Immature natural killer cell (primary cell): ENCODE results near the gene PDE6A. TPM values are rescaled to one million over a fixed set of nuclear protein-coding genes. Genes with fewer than 3 reads are reported as not detected.

Experiments
- DNase-seq, 3 donors: peaks; one replicate each; pipeline ENCODE4 v3.0.0; 2022; ENCODE audit warnings: mixed read lengths in 1 of 3
- H3K27ac Mint-ChIP-seq, 6 donors: one replicate each; pipeline ENCODE4 v1.8.0; 2020; ENCODE audit warnings: mixed read lengths in 6 of 6, mild to moderate bottlenecking in 5 of 6, inconsistent platforms in 4 of 6, moderate library complexity in 3 of 6
- H3K27me3 Mint-ChIP-seq, 3 donors: one replicate each; pipeline ENCODE4 v1.8.0; 2020 to 2021; ENCODE audit warnings: low read depth in 3 of 3, mild to moderate bottlenecking in 3 of 3, mixed read lengths in 3 of 3, moderate library complexity in 3 of 3, inconsistent platforms in 1 of 3
- H3K36me3 Mint-ChIP-seq, 3 donors: one replicate each; pipeline ENCODE4 v1.8.0; 2020; ENCODE audit warnings: mixed read lengths in 3 of 3, inconsistent platforms in 2 of 3, mild to moderate bottlenecking in 2 of 3
- H3K4me1 Mint-ChIP-seq, 2 donors: one replicate each; pipeline ENCODE4 v1.8.0; 2020; ENCODE audit warnings: inconsistent platforms in 2 of 2, mild to moderate bottlenecking in 2 of 2, mixed read lengths in 2 of 2, moderate library complexity in 1 of 2
- H3K4me3 Mint-ChIP-seq, 5 donors: one replicate each; pipeline ENCODE4 v1.8.0; 2020; ENCODE audit warnings: mild to moderate bottlenecking in 5 of 5, mixed read lengths in 5 of 5, inconsistent platforms in 3 of 5, moderate library complexity in 3 of 5
- H3K9me3 Mint-ChIP-seq, 6 donors: one replicate each; pipeline ENCODE4 v1.8.0; 2020; ENCODE audit warnings: mild to moderate bottlenecking in 6 of 6, mixed read lengths in 6 of 6, inconsistent platforms in 4 of 6, moderate library complexity in 3 of 6
- polyA plus RNA-seq, 3 donors: library from polyadenylated mRNA; unstranded; fragments of 300-500 nt; fragmentation: Illumina TruSeq; gene quantifications; one replicate each; pipeline ENCODE4 v1.2.3, GENCODE V29; 2021

PDE6A gene
- polyA plus RNA-seq, 3 donors from 2014 or later, result not detected

DNA sequence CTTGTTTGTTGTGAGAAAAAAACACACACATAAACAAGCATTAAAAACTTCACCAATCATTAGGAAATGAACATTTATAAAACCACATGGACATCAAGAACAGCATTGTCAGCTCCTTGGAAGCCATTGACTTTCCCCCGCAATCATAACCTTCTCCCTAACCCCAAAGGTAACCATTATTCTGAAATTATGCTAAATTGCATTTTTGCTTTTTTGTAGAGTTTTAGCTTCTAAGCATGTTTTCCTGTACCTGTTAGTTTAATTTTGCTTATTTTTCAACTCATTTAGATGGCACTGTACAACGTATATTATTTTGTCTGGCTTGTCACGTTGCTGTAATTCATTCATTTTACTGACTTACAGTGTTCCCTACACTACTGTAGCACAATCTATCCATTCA lies 36.8 kb downstream of the PDE6A start:
- H3K27ac Mint-ChIP-seq, result no peak overlapping the region
- H3K4me3 Mint-ChIP-seq, result no peak overlapping the region
- H3K9me3 Mint-ChIP-seq, result no peaks in the 10 kb centered on the region
- peaks cover 0 to 9% (median 3%) of the 10 kb centered on the region in 3 donors for H3K27me3 Mint-ChIP-seq
- DNase-seq, result no peak
- no peaks in the 10 kb centered on the region for H3K4me1 Mint-ChIP-seq
- no peaks in the 10 kb centered on the region for H3K36me3 Mint-ChIP-seq

- Mint-ChIP-seq H3K9me3 (no peaks in the 10 kb centered on the region), H3K27me3 (peaks cover 0 to 8% (median 5%) of the 10 kb centered on the region in 3 donors), H3K4me3 (no peak overlapping the region), H3K36me3 (no peaks in the 10 kb centered on the region), H3K4me1 (no peaks in the 10 kb centered on the region), H3K27ac (no peak overlapping the region)
- DNase-seq, result no peak
Observed at GRCh38 chr5:149904977-149905376, 39.6 kb downstream of the PDE6A start.

- Mint-ChIP-seq H3K9me3 (no peaks in the 10 kb centered on the region), H3K27me3 (peaks cover 0 to 8% (median 8%) of the 10 kb centered on the region in 3 donors), H3K4me3 (no peak overlapping the region), H3K27ac (no peak overlapping the region), H3K36me3 (no peaks in the 10 kb centered on the region), H3K4me1 (no peaks in the 10 kb centered on the region)
- DNase-seq, result no peak
Observed at GRCh38 chr5:149904293-149904886, 40.2 kb downstream of the PDE6A start.

DNA sequence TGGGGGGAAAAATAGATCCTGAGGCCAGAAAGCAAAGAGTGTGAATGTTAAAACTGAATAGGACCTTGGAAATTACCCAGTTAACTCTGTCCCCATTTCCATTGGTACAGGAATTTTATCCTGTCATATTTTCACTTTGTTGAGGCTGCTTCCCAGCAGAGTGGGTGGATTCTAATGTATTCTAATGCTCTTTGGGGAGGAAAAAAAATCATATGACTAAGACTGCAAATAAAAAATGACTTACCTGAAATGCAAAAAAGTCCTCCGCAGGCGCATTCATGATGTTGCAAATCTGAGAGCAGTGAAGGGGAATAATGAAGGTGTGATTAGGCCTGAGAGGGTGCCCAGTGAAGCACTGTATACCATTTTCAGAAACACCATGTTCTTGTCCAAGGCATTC lies 41.2 kb downstream of the PDE6A start:
- peaks cover 0 to 10% (median 8%) of the 10 kb centered on the region in 3 donors for H3K27me3 Mint-ChIP-seq
- H3K9me3 Mint-ChIP-seq, result no peaks in the 10 kb centered on the region

DNA sequence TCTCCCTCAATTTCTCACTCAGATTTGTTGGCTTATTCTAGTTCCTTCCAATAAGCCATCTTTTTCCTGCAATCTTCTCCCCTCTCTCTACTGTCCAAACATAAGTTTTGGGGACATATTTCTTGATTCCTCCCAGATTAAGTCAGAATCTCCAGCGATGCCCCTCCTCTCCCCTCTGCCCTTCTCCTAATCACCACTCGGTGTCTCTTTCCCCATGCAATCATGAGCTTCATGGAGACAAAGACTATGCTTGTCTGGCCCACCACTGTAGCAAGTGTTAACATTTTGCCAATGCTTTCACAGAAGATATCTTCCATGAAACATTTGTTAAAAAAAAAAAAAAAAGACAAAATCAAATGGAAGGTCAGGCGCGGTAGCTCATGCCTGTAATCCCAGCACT lies 42.4 kb downstream of the PDE6A start:
- Mint-ChIP-seq H3K27ac (no peak overlapping the region), H3K4me1 (no peaks in the 10 kb centered on the region), H3K9me3 (no peaks in the 10 kb centered on the region), H3K36me3 (no peaks in the 10 kb centered on the region), H3K27me3 (peaks cover 0 to 10% (median 5%) of the 10 kb centered on the region in 3 donors), H3K4me3 (no peak overlapping the region)
- no peak for DNase-seq

More for the DNA sequence above, 41.2 kb downstream of the PDE6A start:
- H3K36me3 Mint-ChIP-seq, result no peaks in the 10 kb centered on the region
- no peak overlapping the region for H3K4me3 Mint-ChIP-seq
- DNase-seq, result no peak
- no peaks in the 10 kb centered on the region for H3K4me1 Mint-ChIP-seq
- H3K27ac Mint-ChIP-seq, result no peak overlapping the region

GRCh38 chr5:149901511-149901910 lies 43.1 kb downstream of the PDE6A start:
- DNase-seq, result peak; percentile 12 to 19 (median 17)
- H3K4me3 Mint-ChIP-seq, result no peak overlapping the region
- peaks cover 0 to 10% (median 2%) of the 10 kb centered on the region in 3 donors for H3K27me3 Mint-ChIP-seq
- H3K4me1 Mint-ChIP-seq, result no peaks in the 10 kb centered on the region
- no peaks in the 10 kb centered on the region for H3K9me3 Mint-ChIP-seq
- no peak overlapping the region for H3K27ac Mint-ChIP-seq
- H3K36me3 Mint-ChIP-seq, result no peaks in the 10 kb centered on the region

- Mint-ChIP-seq H3K4me1 (peaks cover 0 to 8% of the 10 kb centered on the region in 2 donors), H3K36me3 (no peaks in the 10 kb centered on the region), H3K27me3 (peaks cover 2 to 10% (median 4%) of the 10 kb centered on the region in 3 donors), H3K4me3 (no peak overlapping the region), H3K9me3 (no peaks in the 10 kb centered on the region), H3K27ac (no peak overlapping the region)
- no peak for DNase-seq
Observed at GRCh38 chr5:149900390-149900789, 44.2 kb downstream of the PDE6A start.

GRCh38 chr5:149898811-149899210 lies 45.8 kb downstream of the PDE6A start:
- peaks cover 0 to 10% of the 10 kb centered on the region in 2 donors for H3K4me1 Mint-ChIP-seq
- H3K27me3 Mint-ChIP-seq, result peaks cover 2 to 7% (median 4%) of the 10 kb centered on the region in 3 donors
- H3K36me3 Mint-ChIP-seq, result no peaks in the 10 kb centered on the region
- no peak overlapping the region for H3K4me3 Mint-ChIP-seq
- DNase-seq, result no peak
- no peaks in the 10 kb centered on the region for H3K9me3 Mint-ChIP-seq
- no peak overlapping the region for H3K27ac Mint-ChIP-seq

GRCh38 chr5:149895416-149896345 lies 48.9 kb downstream of the PDE6A start:
- peak overlapping the region in 2 of 5 donors; percentile 1 to 39 for H3K4me3 Mint-ChIP-seq
- H3K9me3 Mint-ChIP-seq, result no peaks in the 10 kb centered on the region
- H3K27ac Mint-ChIP-seq, result peak overlapping the region in 2 of 6 donors; percentile 17 to 33

DNA sequence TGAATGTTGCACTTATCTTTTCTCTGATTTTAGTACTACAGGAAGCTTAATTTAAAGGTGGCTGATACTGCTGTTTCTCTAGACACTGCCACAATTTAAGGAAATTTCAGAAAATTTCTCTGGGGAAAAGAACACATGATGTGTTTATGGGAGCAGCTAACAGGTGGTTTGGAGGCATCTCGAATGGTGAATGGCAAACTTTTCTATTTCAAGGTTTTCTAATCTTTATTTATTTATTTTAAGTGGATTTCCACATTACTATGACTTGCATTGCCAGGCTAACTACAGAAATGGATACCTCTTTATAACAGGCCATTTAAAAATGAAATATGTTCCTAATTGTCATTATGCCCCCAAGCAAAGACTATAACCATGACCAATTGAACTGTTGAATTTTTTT lies 50.4 kb downstream of the PDE6A start:
- no peak overlapping the region for H3K4me3 Mint-ChIP-seq
- no peaks in the 10 kb centered on the region for H3K9me3 Mint-ChIP-seq
- no peak overlapping the region for H3K27ac Mint-ChIP-seq
- DNase-seq, result no peak
- peaks cover 2 to 8% (median 5%) of the 10 kb centered on the region in 3 donors for H3K27me3 Mint-ChIP-seq
- H3K4me1 Mint-ChIP-seq, result peaks cover 0 to 10% of the 10 kb centered on the region in 2 donors
- no peaks in the 10 kb centered on the region for H3K36me3 Mint-ChIP-seq

More at GRCh38 chr5:149895416-149896345, 48.9 kb downstream of the PDE6A start:
- Mint-ChIP-seq H3K4me1 (peaks cover 0 to 10% of the 10 kb centered on the region in 2 donors), H3K27me3 (peaks cover 2 to 10% (median 4%) of the 10 kb centered on the region in 3 donors), H3K36me3 (no peaks in the 10 kb centered on the region)
- peak in 2 of 3 donors; percentile 5 to 19 for DNase-seq

DNA sequence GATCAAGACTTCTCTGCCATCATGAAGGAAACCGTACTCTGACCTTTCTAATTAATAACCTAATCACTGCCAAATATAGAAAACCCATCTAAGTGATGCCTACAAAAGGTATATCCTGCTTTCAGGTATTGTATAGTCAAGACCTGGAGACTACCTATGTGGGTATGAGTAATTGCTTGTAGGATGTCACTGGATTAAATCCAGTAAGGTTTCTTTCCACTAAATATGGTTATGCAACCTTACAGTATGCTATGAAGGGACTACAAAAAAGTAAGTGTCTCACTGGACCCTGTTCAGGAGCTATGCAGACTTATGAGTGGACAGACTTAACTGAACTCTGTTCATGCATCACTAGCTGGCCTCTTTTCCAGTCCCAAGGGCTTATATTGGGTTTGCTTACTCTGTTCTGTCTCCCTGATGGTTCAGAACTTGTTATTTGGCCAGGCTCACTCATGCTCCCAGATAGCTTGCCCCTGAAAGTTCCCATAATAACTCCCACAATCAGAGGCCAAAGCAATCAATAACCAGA lies 51.1 kb downstream of the PDE6A start:
- Mint-ChIP-seq H3K4me3 (no peak overlapping the region), H3K27ac (no peak overlapping the region), H3K4me1 (peaks cover 0 to 10% of the 10 kb centered on the region in 2 donors), H3K9me3 (no peaks in the 10 kb centered on the region), H3K27me3 (peaks cover 2 to 8% (median 3%) of the 10 kb centered on the region in 3 donors), H3K36me3 (no peaks in the 10 kb centered on the region)
- no peak for DNase-seq

GRCh38 chr5:149892594-149892993 lies 52.0 kb downstream of the PDE6A start:
- H3K27ac Mint-ChIP-seq, result no peak overlapping the region
- H3K36me3 Mint-ChIP-seq, result no peaks in the 10 kb centered on the region
- H3K4me1 Mint-ChIP-seq, result peaks cover 0 to 10% of the 10 kb centered on the region in 2 donors
- no peak for DNase-seq
- H3K27me3 Mint-ChIP-seq, result peaks cover 2 to 6% (median 3%) of the 10 kb centered on the region in 3 donors
- H3K9me3 Mint-ChIP-seq, result no peaks in the 10 kb centered on the region
- no peak overlapping the region for H3K4me3 Mint-ChIP-seq

DNA sequence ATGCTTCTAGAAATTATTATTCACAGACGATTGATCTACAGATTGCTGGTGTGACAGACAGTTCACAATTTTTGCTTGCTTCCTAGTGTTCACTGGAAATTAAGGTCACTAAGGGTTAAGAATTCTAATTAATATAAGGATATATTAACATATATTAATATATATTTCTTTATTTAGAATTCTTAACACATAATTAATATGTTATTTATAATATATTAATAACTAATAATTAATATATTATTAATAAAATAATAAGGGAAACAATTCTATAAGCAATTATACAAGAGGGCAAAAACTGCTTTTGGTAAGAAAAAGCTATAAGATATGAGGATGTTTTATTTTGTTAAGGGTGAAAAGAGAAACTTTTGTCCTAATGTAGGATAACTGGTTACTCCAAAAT lies 56.3 kb downstream of the PDE6A start:
- Mint-ChIP-seq H3K4me3 (no peak overlapping the region), H3K4me1 (no peaks in the 10 kb centered on the region), H3K27ac (no peak overlapping the region), H3K9me3 (no peaks in the 10 kb centered on the region), H3K27me3 (peaks cover 0 to 7% (median 1%) of the 10 kb centered on the region in 3 donors), H3K36me3 (no peaks in the 10 kb centered on the region)
- DNase-seq, result no peak

DNA sequence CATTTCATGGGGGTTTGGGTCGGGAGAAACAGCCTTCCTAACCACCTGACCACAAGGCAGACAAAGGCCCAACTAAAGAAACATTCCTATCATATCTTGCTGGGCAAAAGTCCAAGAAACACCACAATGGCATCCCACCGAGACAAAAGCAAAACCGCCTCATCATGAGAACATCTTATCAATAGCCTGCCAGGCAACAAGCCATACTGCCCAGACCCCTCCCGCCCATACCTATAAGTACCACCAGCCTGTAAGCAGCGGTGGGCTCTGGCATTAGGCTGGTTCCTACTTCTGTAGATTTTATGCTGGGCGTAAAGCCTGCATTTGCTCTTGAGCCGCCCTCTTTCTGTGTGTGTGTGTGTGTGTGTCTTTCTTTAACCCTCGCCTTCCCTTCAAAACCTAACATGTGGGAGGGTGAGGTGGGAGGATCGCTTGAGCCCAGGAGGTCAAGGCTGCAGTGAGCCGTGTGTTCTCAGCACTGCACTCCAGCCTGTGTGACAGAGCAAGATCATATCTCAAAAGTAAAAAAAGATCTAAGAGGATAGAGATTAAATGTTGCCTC lies 56.9 kb downstream of the PDE6A start:
- H3K36me3 Mint-ChIP-seq, result no peaks in the 10 kb centered on the region
- H3K9me3 Mint-ChIP-seq, result no peaks in the 10 kb centered on the region
- DNase-seq, result no peak
- no peak overlapping the region for H3K4me3 Mint-ChIP-seq
- peaks cover 0 to 5% (median 1%) of the 10 kb centered on the region in 3 donors for H3K27me3 Mint-ChIP-seq
- H3K27ac Mint-ChIP-seq, result no peak overlapping the region
- no peaks in the 10 kb centered on the region for H3K4me1 Mint-ChIP-seq
